Karpas-422 (cell line): Measurements from ENCODE around the gene PDZD2. TPM values are rescaled to one million over a fixed set of nuclear protein-coding genes. Genes with fewer than 3 reads are reported as not detected.
"Not testable (repeated sequence)": the region's sequence is repeated elsewhere in the genome, so short reads cannot be mapped to it uniquely, and the experiment has no call there.

Experiments used
- DNase-seq: peaks from one replicate; pipeline ENCODE4 v3.0.0-alpha.2; 2015
- H2AFZ ChIP-seq: fragments of 200-600 bp; sonication (generic); 2 replicates; pipeline ENCODE4 v1.6.1; 2014; ENCODE audit warnings: antibody characterized with exemption, low read length, mixed read lengths
- H3K27ac ChIP-seq: fragments of 200-600 bp; sonication (generic); 2 replicates; pipeline ENCODE4 v1.5.1; 2014; ENCODE audit warnings: mild to moderate bottlenecking, low read length, moderate library complexity
- H3K27me3 ChIP-seq: fragments of 200-600 bp; sonication (generic); 2 replicates; pipeline ENCODE4 v1.6.1; 2014; ENCODE audit warnings: low read length, mixed read lengths
- H3K36me3 ChIP-seq: fragments of 200-600 bp; sonication (generic); 2 replicates; pipeline ENCODE4 v1.6.1; 2014; ENCODE audit warnings: low read length, mixed read lengths; ENCODE audit not compliant: insufficient read depth
- H3K4me1 ChIP-seq: fragments of 200-600 bp; sonication (generic); 2 replicates; pipeline ENCODE4 v1.6.1; 2014; ENCODE audit warnings: mild to moderate bottlenecking, low read length, mixed read lengths
- H3K4me2 ChIP-seq: fragments of 200-600 bp; sonication (generic); 2 replicates; pipeline ENCODE4 v1.6.1; 2014; ENCODE audit warnings: low read length, low read depth, mild to moderate bottlenecking; ENCODE audit not compliant: poor library complexity, severe bottlenecking
- H3K4me3 ChIP-seq: fragments of 200-600 bp; sonication (generic); 2 replicates; pipeline ENCODE4 v1.5.1; 2014; ENCODE audit warnings: mild to moderate bottlenecking, antibody characterized with exemption, low read length, mixed read lengths
- H3K79me2 ChIP-seq: fragments of 200-600 bp; sonication (generic); 2 replicates; pipeline ENCODE4 v1.6.1; 2014; ENCODE audit warnings: mild to moderate bottlenecking, low read length, mixed read lengths
- H3K9ac ChIP-seq: fragments of 200-600 bp; sonication (generic); 2 replicates; pipeline ENCODE4 v1.6.0; 2014; ENCODE audit warnings: low read length
- H3K9me2 ChIP-seq: fragments of 200-600 bp; sonication (generic), shearing (Covaris generic); replicated peaks from 2 replicates; pipeline ENCODE4 v1.6.0; 2014; ENCODE audit warnings: mild to moderate bottlenecking, low read length, moderate library complexity; ENCODE audit not compliant: insufficient read depth
- H3K9me3 ChIP-seq: fragments of 300-700, 200-600 bp; sonication (generic); 2 replicates; pipeline ENCODE4 v1.6.1; 2014; ENCODE audit warnings: low read length, mixed read lengths
- H4K20me1 ChIP-seq: fragments of 200-600 bp; sonication (generic); 2 replicates; pipeline ENCODE4 v1.6.1; 2014; ENCODE audit warnings: mild to moderate bottlenecking, antibody characterized with exemption, low read length, low read depth; ENCODE audit not compliant: insufficient read depth
- total RNA-seq: library from RNA; depleted of rRNA; stranded (reverse); fragments of >200 nt; shearing (Covaris generic); gene quantifications from 2 replicates; pipeline ENCODE4 v1.2.3, GENCODE V29; 2014; ENCODE audit warnings: low replicate concordance

PDZD2 gene
- total RNA-seq, 1 experiment from 2014 or later: not detected

- Histone ChIP-seq H4K20me1 (no peaks in the 10 kb centered on the region), H3K4me2 (no peak overlapping the region), H3K9ac (no peak overlapping the region), H3K4me3 (no peak overlapping the region), H3K9me2 (no peaks in the 10 kb centered on the region), H2AFZ (no peak overlapping the region), H3K27ac (no peak overlapping the region), H3K9me3 (no peaks in the 10 kb centered on the region), H3K4me1 (no peaks in the 10 kb centered on the region), H3K27me3 (no peaks in the 10 kb centered on the region), H3K36me3 (no peaks in the 10 kb centered on the region), H3K79me2 (no peaks in the 10 kb centered on the region)
- no peak for DNase-seq
These were observed 81.9 kb downstream of the PDZD2 start for GRCh38 chr5:31720811-31721345.

- no peak overlapping the region for H3K4me2 ChIP-seq
- no peaks in the 10 kb centered on the region for H3K9me3 ChIP-seq
- DNase-seq: no peak
- H3K79me2 ChIP-seq: no peaks in the 10 kb centered on the region
- no peaks in the 10 kb centered on the region for H3K4me1 ChIP-seq
- H3K9ac ChIP-seq: no peak overlapping the region
- no peaks in the 10 kb centered on the region for H4K20me1 ChIP-seq
- no peak overlapping the region for H3K27ac ChIP-seq
- H2AFZ ChIP-seq: no peak overlapping the region
- no peaks in the 10 kb centered on the region for H3K9me2 ChIP-seq
- no peaks in the 10 kb centered on the region for H3K27me3 ChIP-seq
- no peaks in the 10 kb centered on the region for H3K36me3 ChIP-seq
- no peak overlapping the region for H3K4me3 ChIP-seq
These were observed 83.2 kb downstream of the PDZD2 start for GRCh38 chr5:31722111-31722510.

- Histone ChIP-seq H3K79me2 (no peaks in the 10 kb centered on the region), H3K4me1 (no peaks in the 10 kb centered on the region), H3K9me3 (no peaks in the 10 kb centered on the region), H4K20me1 (no peaks in the 10 kb centered on the region), H3K36me3 (no peaks in the 10 kb centered on the region), H3K9me2 (no peaks in the 10 kb centered on the region), H3K4me3 (no peak overlapping the region), H3K9ac (no peak overlapping the region), H3K4me2 (no peak overlapping the region), H2AFZ (no peak overlapping the region), H3K27me3 (no peaks in the 10 kb centered on the region), H3K27ac (no peak overlapping the region)
- no peak for DNase-seq
These were observed 87.1 kb downstream of the PDZD2 start for GRCh38 chr5:31725996-31726395.

GRCh38 chr5:31726952-31727351, 88.0 kb downstream of the PDZD2 start:
- H3K9me2 ChIP-seq: no peaks in the 10 kb centered on the region
- H3K36me3 ChIP-seq: no peaks in the 10 kb centered on the region
- no peak overlapping the region for H3K4me2 ChIP-seq
- H3K4me1 ChIP-seq: no peaks in the 10 kb centered on the region
- H2AFZ ChIP-seq: no peak overlapping the region
- no peaks in the 10 kb centered on the region for H3K79me2 ChIP-seq
- no peaks in the 10 kb centered on the region for H3K27me3 ChIP-seq
- H3K27ac ChIP-seq: no peak overlapping the region
- H3K4me3 ChIP-seq: no peak overlapping the region
- no peaks in the 10 kb centered on the region for H3K9me3 ChIP-seq
- no peak for DNase-seq
- H4K20me1 ChIP-seq: no peaks in the 10 kb centered on the region
- no peak overlapping the region for H3K9ac ChIP-seq

GRCh38 chr5:31728039-31728438, 89.1 kb downstream of the PDZD2 start:
- Histone ChIP-seq H3K9ac (no peak overlapping the region), H3K79me2 (no peaks in the 10 kb centered on the region), H3K9me2 (no peaks in the 10 kb centered on the region), H3K9me3 (no peaks in the 10 kb centered on the region), H3K4me1 (no peaks in the 10 kb centered on the region), H4K20me1 (no peaks in the 10 kb centered on the region), H3K4me2 (no peak overlapping the region), H2AFZ (no peak overlapping the region), H3K27ac (no peak overlapping the region), H3K27me3 (no peaks in the 10 kb centered on the region), H3K4me3 (no peak overlapping the region), H3K36me3 (no peaks in the 10 kb centered on the region)
- DNase-seq: no peak

- H3K36me3 ChIP-seq, H3K79me2 ChIP-seq, H3K4me3 ChIP-seq, H3K9ac ChIP-seq, H3K9me3 ChIP-seq, H3K9me2 ChIP-seq, H4K20me1 ChIP-seq, H3K4me2 ChIP-seq, DNase-seq, H3K27me3 ChIP-seq, H3K4me1 ChIP-seq, H2AFZ ChIP-seq, H3K27ac ChIP-seq: not testable (repeated sequence)
These were observed 89.9 kb downstream of the PDZD2 start for GRCh38 chr5:31728806-31729205.

GRCh38 chr5:31730139-31730538, 91.2 kb downstream of the PDZD2 start:
- no peak for DNase-seq
- Histone ChIP-seq H2AFZ (no peak overlapping the region), H3K36me3 (no peaks in the 10 kb centered on the region), H3K79me2 (no peaks in the 10 kb centered on the region), H3K27ac (no peak overlapping the region), H3K9ac (no peak overlapping the region), H4K20me1 (no peaks in the 10 kb centered on the region), H3K9me2 (no peaks in the 10 kb centered on the region), H3K4me1 (no peaks in the 10 kb centered on the region), H3K4me2 (no peak overlapping the region), H3K4me3 (no peak overlapping the region), H3K27me3 (no peaks in the 10 kb centered on the region), H3K9me3 (no peaks in the 10 kb centered on the region)

- no peak overlapping the region for H3K4me3 ChIP-seq
- H3K27ac ChIP-seq: no peak overlapping the region
- no peaks in the 10 kb centered on the region for H3K36me3 ChIP-seq
- no peaks in the 10 kb centered on the region for H3K9me2 ChIP-seq
- no peaks in the 10 kb centered on the region for H3K27me3 ChIP-seq
- H3K4me2 ChIP-seq: no peak overlapping the region
- no peak for DNase-seq
- H2AFZ ChIP-seq: no peak overlapping the region
- no peak overlapping the region for H3K9ac ChIP-seq
- no peaks in the 10 kb centered on the region for H3K9me3 ChIP-seq
- no peaks in the 10 kb centered on the region for H3K4me1 ChIP-seq
- H3K79me2 ChIP-seq: no peaks in the 10 kb centered on the region
- no peaks in the 10 kb centered on the region for H4K20me1 ChIP-seq
These were observed 92.1 kb downstream of the PDZD2 start for GRCh38 chr5:31731016-31731415.
